DOHH2 (cell line): Measurements from ENCODE around the gene TRPM3.

Experiments
- CTCF ChIP-seq: fragments of 200-600 bp; sonication (generic); IDR thresholded peaks from one replicate; pipeline ENCODE4 v1.5.1; 2014; ENCODE audit warnings: antibody characterized with exemption, mild to moderate bottlenecking, low read depth, low read length; ENCODE audit not compliant: poor library complexity, severe bottlenecking
- EZH2phosphoT487 ChIP-seq: fragments of 200-600 bp; sonication (generic); IDR thresholded peaks from 2 replicates; pipeline ENCODE4 v1.6.1; 2017; ENCODE audit warnings: borderline replicate concordance, mild to moderate bottlenecking, antibody characterized with exemption, low read length, moderate library complexity, mixed read lengths

- TF ChIP-seq CTCF (no peak), EZH2phosphoT487 (no peak)
Observed at GRCh38 chr9:70964861-70965260, 156.6 kb downstream of the TRPM3 start.
